HFFc6 (cell line): ENCODE measurements around the gene RHBG. TPM values are rescaled to one million over a fixed set of nuclear protein-coding genes. Genes with fewer than 3 reads are reported as not detected.

ENCODE experiments used
- DNase-seq: peaks from one replicate; pipeline ENCODE4 v3.0.0-alpha.2; 2018
- H3K27ac Mint-ChIP-seq: 2 replicates; pipeline ENCODE4 v1.8.0; 2020; ENCODE audit warnings: mild to moderate bottlenecking, mixed read lengths
- H3K27me3 Mint-ChIP-seq: 2 replicates; pipeline ENCODE4 v1.8.0; 2021; ENCODE audit warnings: mild to moderate bottlenecking, moderate library complexity, mixed read lengths; ENCODE audit not compliant: insufficient read depth
- H3K36me3 Mint-ChIP-seq: 2 replicates; pipeline ENCODE4 v1.8.0; 2021; ENCODE audit warnings: low read depth, mixed read lengths
- H3K4me1 Mint-ChIP-seq: 2 replicates; pipeline ENCODE4 v1.8.0; 2020; ENCODE audit warnings: low read depth, mixed read lengths
- H3K4me3 Mint-ChIP-seq: 2 replicates; pipeline ENCODE4 v1.8.0; 2020; ENCODE audit warnings: mild to moderate bottlenecking, moderate library complexity, mixed read lengths
- H3K9me3 Mint-ChIP-seq: 2 replicates; pipeline ENCODE4 v1.8.0; 2020; ENCODE audit warnings: mild to moderate bottlenecking, mixed read lengths
- CTCF ChIP-seq: fragments of 200-600 bp; sonication (generic); IDR thresholded peaks from 2 replicates; pipeline ENCODE4 v1.5.0; 2021; ENCODE audit warnings: antibody characterized with exemption, mild to moderate bottlenecking
- total RNA-seq, 6 experiments: library from RNA; stranded (reverse); fragmentation: NEBNext Ultra II Directional; extraction: Animal tissue kit (Norgen Biotek cat#: 25700); gene quantifications; 2 replicates in 1 of 6; 3 replicates in 5 of 6; pipeline ENCODE4 v1.2.3, GENCODE V29; 2021

Gene RHBG
- total RNA-seq, 6 experiments from 2014 or later: not detected

- Mint-ChIP-seq H3K27me3 (peaks cover 71% of the 10 kb centered on the region), H3K9me3 (no peaks in the 10 kb centered on the region)
These were observed 43.8 kb downstream of the RHBG start for GRCh38 chr1:156412653-156413321.

GRCh38 chr1:156413391-156414246 lies 44.6 kb downstream of the RHBG start:
- no peak overlapping the region for H3K4me3 Mint-ChIP-seq
- H3K4me1 Mint-ChIP-seq: no peaks in the 10 kb centered on the region
- no peak for TF ChIP-seq CTCF
- H3K27ac Mint-ChIP-seq: no peak overlapping the region
- peaks cover 74% of the 10 kb centered on the region for H3K27me3 Mint-ChIP-seq
- no peak for DNase-seq
- no peaks in the 10 kb centered on the region for H3K36me3 Mint-ChIP-seq
- H3K9me3 Mint-ChIP-seq: no peaks in the 10 kb centered on the region

More at GRCh38 chr1:156412653-156413321, 43.8 kb downstream of the RHBG start:
- Mint-ChIP-seq H3K36me3 (no peaks in the 10 kb centered on the region), H3K4me3 (no peak overlapping the region), H3K4me1 (no peaks in the 10 kb centered on the region), H3K27ac (no peak overlapping the region)
- no peak for TF ChIP-seq CTCF
- no peak for DNase-seq

GRCh38 chr1:156414461-156415064 lies 45.6 kb downstream of the RHBG start:
- H3K27me3 Mint-ChIP-seq: peaks cover 76% of the 10 kb centered on the region
- no peak for DNase-seq
- no peak overlapping the region for H3K4me3 Mint-ChIP-seq
- H3K9me3 Mint-ChIP-seq: no peaks in the 10 kb centered on the region
- H3K4me1 Mint-ChIP-seq: no peaks in the 10 kb centered on the region
- H3K36me3 Mint-ChIP-seq: no peaks in the 10 kb centered on the region
- H3K27ac Mint-ChIP-seq: no peak overlapping the region
- TF ChIP-seq CTCF: no peak

- H3K4me3 Mint-ChIP-seq: no peak overlapping the region
- no peak for DNase-seq
- no peaks in the 10 kb centered on the region for H3K36me3 Mint-ChIP-seq
- TF ChIP-seq CTCF: no peak
- no peaks in the 10 kb centered on the region for H3K4me1 Mint-ChIP-seq
- H3K9me3 Mint-ChIP-seq: no peaks in the 10 kb centered on the region
- peaks cover 65% of the 10 kb centered on the region for H3K27me3 Mint-ChIP-seq
- H3K27ac Mint-ChIP-seq: no peak overlapping the region
These were observed 48.0 kb downstream of the RHBG start for GRCh38 chr1:156416993-156417392.

GRCh38 chr1:156417401-156418020 lies 48.5 kb downstream of the RHBG start:
- Mint-ChIP-seq H3K4me3 (no peak overlapping the region), H3K9me3 (no peaks in the 10 kb centered on the region), H3K4me1 (no peaks in the 10 kb centered on the region), H3K27ac (no peak overlapping the region), H3K36me3 (no peaks in the 10 kb centered on the region), H3K27me3 (peaks cover 66% of the 10 kb centered on the region)
- no peak for TF ChIP-seq CTCF
- DNase-seq: no peak
